ENCODE data around the gene RNASE7.

The RNASE7 gene

GRCh38 chr14:21043974-21044618 is 1.9 kb downstream of the RNASE7 start:
- DNase-seq (ENCODE audit: low read depth): no peak

GRCh38 chr14:21047378-21047781 is 5.2 kb downstream of the RNASE7 start:
- no peak for DNase-seq (ENCODE audit: low read depth)

GRCh38 chr14:21048638-21049037 is 6.5 kb downstream of the RNASE7 start:
- no peak for DNase-seq (ENCODE audit: low read depth)

- no peak for DNase-seq (ENCODE audit: low read depth)
These were observed 7.1 kb downstream of the RNASE7 start for GRCh38 chr14:21049271-21049673.

- no peak for DNase-seq (ENCODE audit: low read depth)
These were observed 8.4 kb downstream of the RNASE7 start for GRCh38 chr14:21050597-21050996.

- no peak for DNase-seq (ENCODE audit: low read depth)
These were observed 11.3 kb downstream of the RNASE7 start for GRCh38 chr14:21053184-21054122.

GRCh38 chr14:21054123-21054767 is 12.1 kb downstream of the RNASE7 start:
- no peak for DNase-seq (ENCODE audit: low read depth)

- no peak for DNase-seq (ENCODE audit: low read depth)
These were observed 12.6 kb downstream of the RNASE7 start for GRCh38 chr14:21054768-21055145.

GRCh38 chr14:21055432-21056117 is 13.4 kb downstream of the RNASE7 start:
- DNase-seq (ENCODE audit: low read depth): no peak

- DNase-seq (ENCODE audit: low read depth): no peak
These were observed 14.5 kb downstream of the RNASE7 start for GRCh38 chr14:21056520-21057163.

- no peak for DNase-seq (ENCODE audit: low read depth)
These were observed 15.9 kb downstream of the RNASE7 start, which contains the start of gene RNASE8 for GRCh38 chr14:21057803-21058675. Gene RNASE8 (plus strand): TSS chr14:21057822. CDS start chr14:21057893, 71 bp downstream.

- DNase-seq (ENCODE audit: low read depth): no peak
These were observed 16.7 kb downstream of the RNASE7 start for GRCh38 chr14:21058903-21059302.

- no peak for DNase-seq (ENCODE audit: low read depth)
These were observed 17.9 kb downstream of the RNASE7 start for GRCh38 chr14:21059842-21060613.

GRCh38 chr14:21060614-21061346 is 18.6 kb downstream of the RNASE7 start:
- DNase-seq (ENCODE audit: low read depth): no peak

GRCh38 chr14:21061347-21061668 is 19.1 kb downstream of the RNASE7 start:
- no peak for DNase-seq (ENCODE audit: low read depth)

GRCh38 chr14:21063479-21063878 is 21.3 kb downstream of the RNASE7 start:
- no peak for DNase-seq (ENCODE audit: low read depth)

GRCh38 chr14:21066882-21067502 is 24.8 kb downstream of the RNASE7 start:
- DNase-seq (ENCODE audit: low read depth): no peak

- DNase-seq (ENCODE audit: low read depth): no peak
These were observed 26.6 kb downstream of the RNASE7 start for GRCh38 chr14:21068521-21069387.
